GM19468 (cell line): ENCODE measurements around the gene NDUFA12.

Experiments used
- ATAC-seq: cut with Tn5 transposase; IDR thresholded peaks from one replicate; pipeline ENCODE4 v1.9.1; 2021; ENCODE audit warnings: mild to moderate bottlenecking, moderate library complexity, moderate number of reproducible peaks; ENCODE audit not compliant: unreplicated experiment; ENCODE audit errors: extremely low read depth

Gene NDUFA12

DNA sequence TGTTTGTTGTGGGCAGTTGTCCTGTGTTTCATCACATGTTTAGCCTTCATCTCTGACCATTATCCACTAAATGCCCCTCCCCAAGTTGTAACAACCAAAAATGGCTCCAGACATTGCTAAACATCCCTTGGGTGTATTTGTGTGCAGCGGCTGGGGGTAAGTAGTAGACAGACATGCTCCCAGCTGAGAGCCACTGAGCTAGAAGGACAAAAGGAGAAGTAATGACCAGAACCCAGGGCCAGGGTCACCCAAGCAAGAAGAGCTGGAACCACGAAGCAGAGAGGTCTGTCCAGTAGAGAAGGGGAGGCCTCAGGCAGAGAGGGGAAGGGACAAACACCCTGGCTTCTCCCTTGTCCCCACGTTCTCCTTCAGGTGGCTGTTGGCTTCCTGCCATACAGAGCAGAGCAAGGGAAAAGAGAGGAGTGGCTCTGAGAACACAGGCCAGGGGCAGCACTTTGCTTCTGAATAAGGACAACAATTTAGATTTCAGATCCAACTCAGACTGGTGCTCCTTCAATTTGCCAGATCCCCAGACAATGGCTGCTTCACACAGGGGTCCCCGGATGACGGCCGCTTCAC lies 55.2 kb downstream of the NDUFA12 start:
- ATAC-seq = no peak

DNA sequence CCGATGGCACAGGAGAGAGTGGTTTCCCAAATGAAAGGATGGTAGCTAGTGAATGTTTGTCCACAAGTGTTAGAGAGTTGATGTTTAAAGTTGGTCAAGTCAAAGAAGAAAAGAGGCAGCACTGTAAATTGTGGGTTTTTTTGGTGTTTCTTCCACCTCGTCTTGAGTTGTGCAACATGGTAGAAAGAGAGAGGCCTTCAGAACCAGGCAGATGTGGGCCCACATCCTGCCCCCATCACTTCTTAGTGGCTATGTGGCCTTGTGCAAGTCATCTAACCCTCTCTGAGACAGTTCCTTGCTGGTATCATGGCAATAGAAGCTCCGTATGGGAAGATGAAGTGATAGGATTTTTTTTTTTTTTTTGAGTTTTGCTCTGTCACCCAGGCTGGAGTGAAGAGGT lies 60.8 kb downstream of the NDUFA12 start:
- no peak for ATAC-seq

GRCh38 chr12:94941440-94941862 lies 62.0 kb downstream of the NDUFA12 start:
- ATAC-seq = no peak

DNA sequence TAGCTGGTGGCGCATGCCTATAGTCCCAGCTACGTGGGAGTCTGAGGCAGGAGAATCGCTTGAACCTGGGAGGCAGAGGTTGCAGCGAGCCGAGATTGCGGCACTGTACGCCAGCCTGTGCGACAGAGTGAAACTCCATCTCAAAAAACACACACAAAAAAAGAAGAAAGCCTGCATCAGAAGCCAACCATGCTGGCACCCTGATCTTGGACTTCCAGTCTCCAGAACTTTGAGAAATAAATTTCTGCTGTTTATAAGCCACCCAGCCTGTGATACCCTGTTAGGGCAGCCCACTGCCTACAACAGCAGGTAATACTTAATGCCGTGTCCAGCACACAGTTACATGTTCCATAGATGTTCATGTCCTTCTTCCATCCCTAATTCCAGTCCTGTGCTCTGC lies 62.7 kb downstream of the NDUFA12 start:
- ATAC-seq = no peak

DNA sequence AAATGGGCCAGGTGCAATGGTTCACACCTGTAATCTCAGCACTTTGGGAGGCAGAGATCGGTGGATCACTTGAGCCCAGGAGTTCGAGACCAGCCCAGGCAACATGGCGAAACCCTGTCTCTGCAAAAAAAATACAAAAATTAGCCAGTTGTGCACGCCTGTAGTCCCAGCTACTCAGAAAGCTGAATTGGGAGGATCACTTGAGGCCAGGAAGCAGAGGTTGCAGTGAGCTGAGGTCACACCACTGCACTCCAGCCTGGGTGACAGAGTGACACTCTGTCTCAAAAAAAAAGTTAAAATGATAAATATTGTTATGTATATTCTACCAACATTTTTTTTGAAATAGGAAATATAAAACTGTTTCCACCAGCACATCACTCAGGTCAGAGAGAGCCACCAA lies 64.9 kb downstream of the NDUFA12 start:
- no peak for ATAC-seq

- ATAC-seq = no peak
Measured at GRCh38 chr12:94930772-94931171, 72.7 kb downstream of the NDUFA12 start.

DNA sequence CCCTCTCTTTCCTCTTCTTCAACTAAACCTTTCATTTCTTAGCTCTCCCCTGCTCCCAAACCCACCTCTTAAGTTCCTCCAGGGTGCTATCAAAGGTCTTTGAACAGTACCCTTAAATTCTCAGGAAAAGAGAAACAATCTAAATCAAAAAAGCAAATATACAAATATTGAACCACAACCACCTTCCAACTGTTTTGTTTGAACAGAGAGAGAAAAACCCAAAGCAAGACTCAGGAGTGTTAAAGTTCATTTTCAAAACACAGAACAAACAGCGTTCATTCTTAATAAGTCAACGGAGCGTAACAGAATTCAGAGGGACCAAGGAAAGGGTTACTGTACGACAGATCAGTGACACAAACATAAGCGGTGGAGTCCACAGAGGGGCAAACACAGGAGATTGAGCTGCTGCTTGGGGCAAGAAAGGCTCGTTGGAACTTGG lies 73.3 kb downstream of the NDUFA12 start:
- ATAC-seq = no peak

DNA sequence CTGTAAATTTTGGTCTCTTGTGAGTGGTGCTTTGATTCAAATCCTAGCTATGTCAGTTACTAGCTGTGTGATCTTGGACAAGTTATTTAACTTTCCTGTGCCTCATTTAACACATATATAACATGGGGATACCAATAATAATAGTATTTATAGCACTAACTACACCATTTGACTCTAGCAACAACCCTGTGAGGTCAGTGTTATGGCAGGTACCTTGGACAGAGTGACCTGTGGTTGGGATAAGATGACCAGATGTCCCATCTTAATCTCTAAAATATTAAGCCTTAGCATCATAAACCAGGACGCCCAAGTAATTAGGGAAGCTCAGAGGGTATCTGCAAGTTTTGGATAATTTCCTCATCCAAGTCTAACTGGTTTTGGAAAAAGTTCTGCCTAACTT lies 73.7 kb downstream of the NDUFA12 start:
- no peak for ATAC-seq

DNA sequence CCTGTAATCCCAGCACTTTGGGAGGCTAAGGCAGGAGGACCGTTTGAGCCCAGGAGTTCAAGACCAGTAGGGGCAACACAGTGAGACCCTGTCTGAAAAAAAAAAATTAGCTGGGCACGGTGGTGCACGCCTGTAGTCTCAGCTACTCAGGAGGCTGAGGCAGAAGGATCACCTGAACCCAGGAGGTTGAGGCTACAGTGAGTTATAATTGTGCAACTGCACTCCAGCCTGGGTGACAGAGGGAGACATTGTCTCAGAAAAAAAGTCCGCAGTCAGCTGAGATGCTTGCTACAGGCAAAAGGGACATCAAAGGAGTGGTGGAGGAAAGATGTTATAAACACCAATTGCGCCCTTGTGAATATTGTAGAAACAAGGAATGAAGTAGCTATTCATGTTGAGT lies 77.8 kb downstream of the NDUFA12 start:
- ATAC-seq = no peak

DNA sequence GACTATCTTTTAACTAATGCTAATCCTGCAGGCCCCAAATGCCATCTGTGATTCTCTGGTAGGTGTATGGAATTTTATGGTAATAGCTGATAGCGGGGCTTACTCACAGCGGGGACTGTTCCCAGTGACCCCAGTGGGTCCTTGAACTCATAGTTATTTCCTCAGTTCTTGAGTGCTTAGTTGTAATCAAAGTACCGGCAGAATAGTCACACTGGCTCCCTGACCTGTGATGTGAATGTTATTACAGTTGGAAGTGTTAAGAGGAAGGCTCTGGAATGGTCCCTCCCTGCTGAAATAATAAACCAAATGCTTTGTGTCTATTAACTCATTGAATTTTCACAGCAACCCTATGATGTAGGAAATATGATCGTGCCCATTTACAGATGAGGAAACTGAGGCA lies 78.3 kb downstream of the NDUFA12 start:
- ATAC-seq = no peak

DNA sequence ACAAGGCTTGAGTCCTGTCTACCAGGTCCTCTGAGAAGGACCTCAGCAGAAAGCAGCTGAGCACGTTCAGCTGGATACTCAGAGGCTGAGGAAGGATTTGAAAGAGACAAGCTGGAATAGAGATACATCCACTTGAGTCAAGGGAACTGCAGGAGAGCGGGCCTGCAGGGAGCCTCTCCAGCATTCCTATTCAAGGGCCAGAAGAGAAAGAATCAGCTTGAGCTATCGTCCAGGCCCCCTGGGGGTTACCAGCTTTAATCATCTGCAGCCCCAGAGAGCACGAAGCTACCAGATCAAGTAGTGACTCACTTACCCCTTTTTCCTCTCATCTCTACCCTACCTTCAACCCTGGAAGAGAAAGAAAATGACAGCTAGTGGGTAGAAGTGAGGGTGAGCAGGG lies 80.9 kb downstream of the NDUFA12 start:
- no peak for ATAC-seq
